H1 (cell line): ENCODE measurements around the gene HOXA6. TPM values are rescaled to one million over a fixed set of nuclear protein-coding genes. Genes with fewer than 3 reads are reported as not detected.

Experiments
- ASH2L ChIP-seq: fragments of 200-600, 300-600 bp; sonication (generic); IDR thresholded peaks from one replicate; pipeline ENCODE4 v1.7.1; 2017; ENCODE audit warnings: low read length
- BACH1 ChIP-seq: IDR thresholded peaks from 2 replicates; pipeline ENCODE4 v1.6.1; 2012; ENCODE audit warnings: low read length, improper control_type of control experiment
- CBX5 ChIP-seq: fragments of 300-800, 300-1000 bp; sonication (generic); IDR thresholded peaks from 2 replicates; pipeline ENCODE4 v1.7.1; 2016; ENCODE audit warnings: antibody characterized with exemption, low read length, low read depth
- CBX8 ChIP-seq: fragments of 300-800, 300-1000 bp; sonication (generic); IDR thresholded peaks from 2 replicates; pipeline ENCODE4 v1.7.1; 2016; ENCODE audit warnings: low read depth, low read length, borderline replicate concordance
- JUN ChIP-seq: IDR thresholded peaks from 2 replicates; pipeline ENCODE4 v1.6.1; 2011; ENCODE audit warnings: low read depth, mild to moderate bottlenecking, improper control_type of control experiment, low read length
- JUND ChIP-seq: IDR thresholded peaks from 2 replicates; pipeline ENCODE4 v1.6.1; 2011; ENCODE audit warnings: mild to moderate bottlenecking, improper control_type of control experiment, low read length
- KDM4A ChIP-seq: IDR thresholded peaks from one replicate; pipeline ENCODE4 v1.7.1; 2012; ENCODE audit warnings: low read depth, mild to moderate bottlenecking, moderate library complexity, low read length, inconsistent platforms; ENCODE audit not compliant: severe bottlenecking
- NANOG ChIP-seq: IDR thresholded peaks from 2 replicates; pipeline ENCODE4 v1.6.1; 2011; ENCODE audit warnings: low read length, low read depth, mild to moderate bottlenecking, inconsistent platforms; ENCODE audit not compliant: insufficient read depth, poor library complexity, severe bottlenecking
- NRF1 ChIP-seq: IDR thresholded peaks from 2 replicates; pipeline ENCODE4 v1.6.1; 2011; ENCODE audit warnings: mild to moderate bottlenecking, low read depth, low read length, improper control_type of control experiment
- POLR2AphosphoS5 ChIP-seq: IDR thresholded peaks from 2 replicates; pipeline ENCODE4 v1.6.1; 2011; ENCODE audit warnings: low read depth, low read length
- RFX5 ChIP-seq: IDR thresholded peaks from 2 replicates; pipeline ENCODE4 v1.6.1; 2011; ENCODE audit warnings: low read depth, low read length, improper control_type of control experiment, borderline replicate concordance
- RNF2 ChIP-seq: fragments of 200-900, 300-1000 bp; sonication (generic); IDR thresholded peaks from 2 replicates; pipeline ENCODE4 v1.7.1; 2016; ENCODE audit warnings: borderline replicate concordance, low read depth, mild to moderate bottlenecking, antibody characterized with exemption, low read length; ENCODE audit not compliant: poor library complexity, severe bottlenecking; ENCODE audit errors: missing control alignments
- RXRA ChIP-seq: IDR thresholded peaks from 2 replicates; pipeline ENCODE4 v1.6.1; 2011; ENCODE audit warnings: low read depth, mild to moderate bottlenecking, low read length, moderate library complexity; ENCODE audit not compliant: insufficient read depth
- SAP30 ChIP-seq: fragments of 300-600 bp; sonication (generic); IDR thresholded peaks from 2 replicates; pipeline ENCODE4 v1.7.1; 2012; ENCODE audit warnings: low read length, moderate library complexity, mild to moderate bottlenecking, inconsistent platforms; ENCODE audit not compliant: insufficient read depth, insufficient replicate concordance
- SIRT6 ChIP-seq: IDR thresholded peaks from one replicate; pipeline ENCODE4 v1.7.1; 2012; ENCODE audit warnings: low read length, inconsistent platforms
- SIX5 ChIP-seq: IDR thresholded peaks from 2 replicates; pipeline ENCODE4 v1.6.1; 2011; ENCODE audit warnings: mild to moderate bottlenecking, low read depth, low read length
- SP2 ChIP-seq: IDR thresholded peaks from 2 replicates; pipeline ENCODE4 v1.6.1; 2012; ENCODE audit warnings: mild to moderate bottlenecking, low read length, inconsistent platforms
- SUZ12 ChIP-seq: fragments of 200-600 bp; sonication (generic); IDR thresholded peaks from 2 replicates; pipeline ENCODE4 v1.6.1; 2012; ENCODE audit warnings: mild to moderate bottlenecking, inconsistent platforms, low read length, moderate library complexity, mixed read lengths
- polyA plus RNA-seq, 7 experiments: library from polyadenylated mRNA; depleted of rRNA in 3 of 7; stranded (reverse) in 5 of 7; unstranded in 2 of 7; fragments of >200 nt in 5 of 7; fragments of 200-250 nt in 2 of 7; gene quantifications; 1 replicate in 5 of 7; 2 replicates in 1 of 7; 4 replicates in 1 of 7; pipeline versions ENCODE4 v1.2.1 to v1.2.3, GENCODE V29; 2011 to 2013; ENCODE audit warnings: missing spikeins in 2 of 7, mixed read lengths in 2 of 7
- total RNA-seq: library from RNA; stranded (reverse); fragmentation: NEBNext Ultra II Directional; extraction: Animal tissue kit (Norgen Biotek cat#: 25700); gene quantifications from 2 replicates; pipeline ENCODE4 v1.2.1, GENCODE V29; 2021
- TF ChIP-seq, protein P1 (sequence below): IDR thresholded peaks from 2 replicates; pipeline ENCODE4 v1.6.1; 2012; ENCODE audit warnings: inconsistent platforms
- TF ChIP-seq, protein P2 (sequence below): IDR thresholded peaks from 2 replicates; pipeline ENCODE4 v1.6.1; 2011; ENCODE audit warnings: low read length, improper control_type of control experiment
- TF ChIP-seq, protein P3 (sequence below): IDR thresholded peaks from 2 replicates; pipeline ENCODE4 v1.6.1; 2011; ENCODE audit warnings: low read depth, mild to moderate bottlenecking, low read length; ENCODE audit not compliant: insufficient read depth

HOXA6 gene
- total and polyA plus RNA-seq, 2 of the 8 experiments (the other 6 are each of a cell fraction or from before 2014, with no cell fraction given), result not detected

DNA sequence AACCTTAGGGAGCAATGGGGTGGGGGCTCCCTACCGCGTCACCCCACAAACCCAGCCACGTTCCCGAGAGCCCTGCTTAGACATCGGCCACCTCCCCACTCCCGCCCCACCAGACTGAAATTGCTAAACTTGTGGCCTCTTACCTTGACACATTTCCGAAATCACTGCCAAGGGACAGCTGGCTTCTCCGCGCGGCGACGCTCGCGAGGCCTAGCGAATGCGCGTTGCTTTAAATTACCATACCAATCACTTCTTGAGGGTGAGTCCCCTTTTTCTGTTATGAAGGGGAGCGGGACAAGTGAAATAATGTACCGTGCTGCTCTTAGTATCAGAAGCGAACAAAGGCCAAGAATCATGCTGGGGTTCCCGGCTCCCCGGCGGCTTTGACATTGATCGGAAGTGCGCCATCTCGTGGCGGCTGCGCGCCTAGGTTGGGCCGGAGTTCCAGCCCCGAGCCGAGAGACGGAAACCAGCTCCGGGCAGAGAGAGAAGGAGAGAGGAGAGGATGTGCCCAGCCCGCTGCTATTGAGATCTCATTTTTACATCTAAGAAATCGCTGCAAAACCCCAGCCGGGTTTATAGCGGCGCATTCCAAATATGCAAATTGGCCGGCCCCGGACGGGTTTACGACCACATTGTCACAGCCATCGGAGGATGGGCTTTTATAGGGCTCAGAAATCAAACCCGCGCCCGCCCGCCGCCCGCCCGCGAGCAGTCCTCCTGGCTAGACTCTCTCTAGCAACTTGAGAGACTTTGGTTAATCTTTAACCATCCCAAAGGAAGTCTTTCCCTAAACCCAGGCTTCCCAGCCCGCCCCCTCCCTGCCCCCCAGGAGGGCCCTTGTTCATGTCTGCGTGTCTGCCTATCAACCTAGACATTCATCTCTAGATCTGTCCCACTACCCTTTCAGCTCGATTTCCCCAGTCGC is 32.2 kb upstream of the HOXA6 start (continued):
- TF ChIP-seq, protein P1, sequence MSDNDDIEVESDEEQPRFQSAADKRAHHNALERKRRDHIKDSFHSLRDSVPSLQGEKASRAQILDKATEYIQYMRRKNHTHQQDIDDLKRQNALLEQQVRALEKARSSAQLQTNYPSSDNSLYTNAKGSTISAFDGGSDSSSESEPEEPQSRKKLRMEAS, result no peak
- no peak for TF ChIP-seq JUND
- TF ChIP-seq, protein P2, sequence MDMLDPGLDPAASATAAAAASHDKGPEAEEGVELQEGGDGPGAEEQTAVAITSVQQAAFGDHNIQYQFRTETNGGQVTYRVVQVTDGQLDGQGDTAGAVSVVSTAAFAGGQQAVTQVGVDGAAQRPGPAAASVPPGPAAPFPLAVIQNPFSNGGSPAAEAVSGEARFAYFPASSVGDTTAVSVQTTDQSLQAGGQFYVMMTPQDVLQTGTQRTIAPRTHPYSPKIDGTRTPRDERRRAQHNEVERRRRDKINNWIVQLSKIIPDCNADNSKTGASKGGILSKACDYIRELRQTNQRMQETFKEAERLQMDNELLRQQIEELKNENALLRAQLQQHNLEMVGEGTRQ, result no peak
- TF ChIP-seq RXRA, result no peak
- no peak for TF ChIP-seq KDM4A
- TF ChIP-seq POLR2AphosphoS5, result no peak
- TF ChIP-seq SP2, result no peak
- no peak for TF ChIP-seq SIRT6
- peak; percentile 95 for TF ChIP-seq RNF2
- TF ChIP-seq, protein P3, sequence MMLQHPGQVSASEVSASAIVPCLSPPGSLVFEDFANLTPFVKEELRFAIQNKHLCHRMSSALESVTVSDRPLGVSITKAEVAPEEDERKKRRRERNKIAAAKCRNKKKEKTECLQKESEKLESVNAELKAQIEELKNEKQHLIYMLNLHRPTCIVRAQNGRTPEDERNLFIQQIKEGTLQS, result no peak
- TF ChIP-seq CBX5, result no peak
- no peak for TF ChIP-seq SAP30
- TF ChIP-seq SUZ12, result peak; percentile 91
- TF ChIP-seq ASH2L, result no peak
- TF ChIP-seq CBX8, result no peak
- TF ChIP-seq NRF1, result no peak
- no peak for TF ChIP-seq SIX5
- no peak for TF ChIP-seq BACH1
- no peak for TF ChIP-seq RFX5
- TF ChIP-seq JUN, result no peak
- peak; percentile 2 for TF ChIP-seq NANOG
